Muscle of back (tissue), 11 donors: ENCODE results near the gene DYSF. TPM values are rescaled to one million over a fixed set of nuclear protein-coding genes. Genes with fewer than 3 reads are reported as not detected.
A peak's percentile ranks its signal among the peaks of the same experiment; 100 is the strongest.

Source experiments
- DNase-seq, 3 donors: peaks; one replicate each; pipeline versions ENCODE4 v3.0.0 to v3.0.0-alpha.2; 2013
- polyA plus RNA-seq, 10 donors: library from polyadenylated mRNA; unstranded; fragments of 120-200 nt; gene quantifications; one replicate each; pipeline ENCODE4 v1.2.1, GENCODE V29; 2013; ENCODE audit not compliant: insufficient read length in 10 of 10

DYSF gene
- polyA plus RNA-seq, 10 donors = 75.3 to 143 (median 114) TPM

DNA sequence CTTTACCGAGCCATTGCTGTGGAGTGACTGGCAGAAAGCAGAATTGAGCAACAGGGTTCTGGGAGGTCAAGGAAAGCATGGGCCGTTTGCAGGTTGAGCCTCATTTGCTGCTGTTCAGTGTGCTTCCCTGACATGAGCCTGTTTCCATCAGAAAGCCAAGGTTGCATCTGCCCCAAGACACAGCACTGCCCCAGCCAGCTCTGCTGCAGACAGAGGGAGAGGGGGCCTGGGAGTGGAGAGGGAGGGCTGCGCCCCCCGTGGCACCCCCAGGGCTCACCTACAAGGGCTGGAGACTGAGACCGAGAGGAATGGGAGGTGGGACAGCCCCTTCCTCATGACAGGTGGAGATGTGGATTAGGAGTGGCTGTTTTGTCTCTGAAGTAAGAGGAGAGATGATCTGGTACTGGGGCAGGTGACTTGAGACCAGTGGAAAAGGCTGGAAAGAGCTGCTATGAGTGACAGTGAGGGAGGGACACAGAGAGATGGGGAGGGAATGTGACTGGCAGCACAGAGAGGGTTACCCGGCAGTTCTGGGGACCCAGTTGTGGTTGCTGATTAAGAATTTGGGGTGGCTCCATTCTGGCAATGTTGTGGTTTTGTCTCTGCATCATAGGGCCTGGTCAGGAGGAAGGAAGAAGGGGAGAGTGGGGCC is 218.0 kb downstream of the DYSF start:
- DNase-seq = no peak

DNA sequence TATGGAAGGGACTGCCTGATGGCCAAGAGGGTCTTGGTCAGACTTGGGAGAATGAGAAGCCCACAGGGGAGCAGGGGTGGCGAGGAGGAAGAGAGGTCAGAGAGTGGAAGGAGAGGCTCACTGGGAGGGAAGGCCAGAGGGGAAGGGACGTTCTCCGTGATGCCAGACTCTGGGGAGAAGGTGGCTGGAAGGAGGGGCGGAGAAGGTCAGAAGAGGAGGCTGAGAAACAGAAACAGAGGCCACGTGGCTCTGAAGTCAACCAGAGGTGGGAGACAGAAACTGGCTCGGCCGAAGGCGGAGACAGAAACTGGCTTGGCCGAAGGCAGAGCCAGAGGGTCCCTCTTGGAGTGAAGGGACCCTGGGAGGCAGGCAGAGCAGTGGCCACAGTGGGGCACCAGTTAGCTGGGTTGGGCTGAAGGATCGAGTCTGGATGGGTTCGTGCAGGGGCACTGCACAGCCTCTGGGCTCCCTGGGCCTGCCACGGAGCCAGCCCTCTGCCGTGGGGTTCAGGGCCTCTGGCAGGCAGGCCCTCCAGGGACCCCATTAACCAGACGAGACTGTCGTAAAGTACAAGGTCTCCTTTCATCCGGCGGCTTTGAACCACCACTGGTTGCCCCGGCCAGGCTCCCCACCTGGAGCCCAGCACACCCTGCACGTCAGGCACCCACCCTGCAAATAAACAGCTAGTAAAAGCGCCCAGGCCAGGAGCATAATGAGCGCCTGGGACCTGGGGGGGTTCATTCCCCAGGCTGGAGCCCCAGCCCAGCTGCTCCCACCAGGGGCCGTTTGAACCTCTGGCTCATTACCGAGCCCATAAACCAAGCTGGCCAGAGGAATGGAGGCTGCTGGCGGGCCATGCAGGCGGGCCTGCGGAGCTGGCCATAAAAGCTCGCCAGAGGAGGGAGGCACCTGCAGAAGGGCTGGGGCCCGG is 218.8 kb downstream of the DYSF start:
- DNase-seq = no peak

GRCh38 chr2:71672826-71673795 is 219.8 kb downstream of the DYSF start:
- DNase-seq = no peak

- DNase-seq = no peak
Measured at GRCh38 chr2:71674158-71674851, 220.9 kb downstream of the DYSF start.

- DNase-seq = no peak
Measured at GRCh38 chr2:71675296-71675695, 221.9 kb downstream of the DYSF start.

DNA sequence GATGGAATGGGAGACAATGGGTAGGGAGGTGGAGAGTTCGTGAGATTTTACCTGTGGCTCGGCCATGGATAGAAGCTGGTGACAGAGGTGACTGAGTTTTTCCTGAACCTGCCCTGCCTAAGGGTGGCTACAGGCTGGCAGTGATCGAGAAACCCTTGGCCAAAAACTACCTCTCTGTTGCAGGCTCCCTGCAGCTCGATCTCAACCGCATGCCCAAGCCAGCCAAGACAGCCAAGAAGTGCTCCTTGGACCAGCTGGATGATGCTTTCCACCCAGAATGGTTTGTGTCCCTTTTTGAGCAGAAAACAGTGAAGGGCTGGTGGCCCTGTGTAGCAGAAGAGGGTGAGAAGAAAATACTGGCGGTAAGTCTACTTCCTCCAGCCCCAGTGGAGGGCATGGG is 225.5 kb downstream of the DYSF start:
- no peak for DNase-seq

DNA sequence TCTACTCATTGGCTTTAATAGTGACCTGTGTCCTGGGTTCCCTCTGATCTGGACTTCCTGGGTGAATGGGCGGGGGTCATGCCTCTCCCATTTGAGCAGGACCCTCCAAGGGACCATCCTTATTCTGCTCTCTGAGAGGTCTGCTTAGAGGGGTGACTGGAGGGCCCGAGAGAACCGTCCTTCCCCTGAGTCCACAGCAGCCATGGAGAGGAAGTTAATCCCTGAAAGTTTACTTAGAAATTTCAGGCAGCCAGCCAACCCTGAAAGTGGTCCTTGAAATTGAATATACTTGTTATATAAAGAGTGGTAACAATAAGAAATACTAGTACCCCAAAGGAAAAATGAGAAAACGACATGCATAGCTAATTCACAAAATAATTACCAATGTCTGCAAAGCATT is 226.1 kb downstream of the DYSF start:
- no peak for DNase-seq

- DNase-seq = no peak
Measured at GRCh38 chr2:71680925-71681324, 227.6 kb downstream of the DYSF start.

DNA sequence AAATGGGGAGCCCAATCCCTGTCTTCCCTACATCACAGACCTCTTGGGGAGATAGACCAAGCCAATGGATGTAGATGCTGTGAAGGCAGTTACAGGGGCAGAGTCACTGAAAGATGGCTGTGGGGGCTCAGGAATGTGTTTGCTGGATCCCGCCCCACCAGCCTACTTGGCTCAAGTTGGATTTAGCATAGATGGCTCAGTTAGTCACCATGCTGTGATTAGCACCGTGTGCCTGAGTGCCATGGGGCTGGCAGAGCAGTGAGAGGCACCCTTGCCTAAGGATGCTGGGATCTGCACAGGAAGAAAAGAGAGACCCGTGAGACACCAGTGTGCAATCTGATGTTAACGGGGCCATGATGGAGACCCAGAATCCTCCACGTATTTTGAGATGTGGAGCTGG is 228.3 kb downstream of the DYSF start:
- no peak for DNase-seq

GRCh38 chr2:71682341-71682740 is 229.0 kb downstream of the DYSF start:
- no peak for DNase-seq

GRCh38 chr2:71683070-71683469 is 229.7 kb downstream of the DYSF start:
- no peak for DNase-seq

- no peak for DNase-seq
Measured at GRCh38 chr2:71683666-71684065, 230.3 kb downstream of the DYSF start.

GRCh38 chr2:71684226-71685072 is 231.1 kb downstream of the DYSF start:
- no peak for DNase-seq

DNA sequence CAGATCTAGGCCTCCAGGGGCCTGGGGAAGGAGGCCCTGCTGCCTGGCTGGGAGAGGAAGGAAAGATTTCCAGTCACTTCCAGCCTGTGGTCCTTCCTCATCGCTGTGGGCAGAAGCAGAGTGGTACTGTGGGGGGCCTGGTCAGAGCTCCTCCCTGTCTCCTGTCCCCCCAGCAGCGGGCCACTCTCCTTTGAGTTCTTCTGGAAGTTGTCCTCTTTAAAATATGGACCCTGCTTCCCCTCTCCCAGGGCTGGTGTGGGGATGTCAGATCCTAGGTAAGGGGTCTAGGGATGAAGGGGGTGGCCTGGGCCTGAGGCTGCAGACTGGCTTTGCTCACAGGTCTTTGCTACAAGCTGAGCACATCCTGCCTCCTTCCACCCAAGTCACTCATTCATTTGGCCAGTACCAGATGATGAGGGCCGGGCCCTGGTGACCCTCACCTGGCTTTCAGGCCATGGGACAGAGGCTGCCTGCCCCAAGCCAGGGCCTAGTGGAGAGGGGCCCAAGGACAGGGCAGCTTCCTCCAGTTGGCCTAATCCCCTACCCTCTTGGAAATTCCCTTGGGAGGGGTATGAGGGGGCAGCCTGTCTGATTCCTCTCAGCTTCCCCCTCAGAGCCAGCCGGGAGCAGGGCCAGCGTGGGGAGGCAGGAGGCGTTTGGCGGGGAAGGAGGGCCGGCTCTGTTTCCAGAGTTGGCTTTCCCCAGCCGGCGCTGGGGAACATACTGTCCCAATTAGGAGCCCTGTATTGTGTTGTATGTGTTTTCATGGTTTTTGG is 231.9 kb downstream of the DYSF start:
- peak in 2 of 3 donors; percentile 25 to 57 for DNase-seq

GRCh38 chr2:71685941-71686611 is 232.7 kb downstream of the DYSF start:
- DNase-seq = no peak

DNA sequence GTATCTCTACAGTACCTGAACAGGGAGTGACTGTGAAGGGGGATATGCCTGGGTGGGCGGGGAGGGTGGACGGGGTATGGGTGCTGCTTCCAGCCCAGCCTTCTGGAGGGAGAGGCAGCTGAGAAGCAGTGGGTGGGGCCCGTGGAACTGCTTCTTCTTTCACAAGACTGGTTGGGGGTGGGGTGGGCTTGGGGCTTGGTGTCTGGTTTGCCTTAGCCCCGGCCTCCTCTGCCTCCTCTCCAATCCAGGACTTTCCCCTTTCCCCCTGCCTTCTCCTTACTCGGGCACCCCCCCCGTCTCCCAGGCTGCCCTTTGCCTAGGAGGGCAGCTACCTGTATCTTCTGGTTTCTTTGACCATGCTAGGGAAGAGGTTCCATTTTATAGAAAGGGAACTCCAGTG is 233.4 kb downstream of the DYSF start:
- no peak for DNase-seq

DNA sequence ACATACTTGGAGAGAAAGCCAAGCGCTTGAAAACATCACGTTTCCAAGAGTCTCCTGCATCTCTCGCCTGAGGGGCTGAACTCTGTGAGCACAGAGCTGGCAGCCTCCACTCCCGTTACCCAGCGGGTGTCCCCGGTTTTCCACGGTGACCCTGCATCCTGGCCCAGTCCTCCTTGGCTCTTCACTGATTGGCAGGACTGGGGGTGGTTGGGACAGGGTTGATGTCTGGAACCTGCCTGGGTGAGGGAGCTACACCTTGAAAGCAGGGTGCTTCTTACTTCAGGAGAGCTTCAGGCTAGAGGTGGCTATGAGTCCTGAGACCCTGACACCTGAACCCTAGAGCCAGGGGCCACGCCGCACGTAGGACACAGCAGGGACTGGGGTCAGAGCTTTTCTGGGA is 234.1 kb downstream of the DYSF start:
- DNase-seq = no peak

DNA sequence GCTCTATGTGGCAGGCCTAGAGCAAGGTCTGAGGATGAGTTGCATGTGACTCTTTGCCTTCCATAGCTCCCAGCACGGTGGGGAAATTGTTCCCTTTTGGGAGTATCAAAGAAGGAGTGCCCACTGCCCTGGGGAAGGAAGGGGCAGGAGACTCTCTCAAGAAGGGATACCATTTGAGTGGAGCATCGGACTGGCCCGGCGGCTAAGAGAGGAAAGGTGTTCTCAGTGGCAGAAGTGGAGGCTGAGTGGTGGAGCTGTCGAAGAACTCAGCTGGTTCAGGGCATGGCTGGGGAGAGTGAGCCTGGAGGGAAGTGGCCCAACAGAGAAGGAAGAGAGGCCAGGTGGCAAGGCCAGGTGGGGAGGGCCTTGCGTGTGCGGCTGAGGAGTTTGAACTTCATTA is 235.2 kb downstream of the DYSF start:
- no peak for DNase-seq

DNA sequence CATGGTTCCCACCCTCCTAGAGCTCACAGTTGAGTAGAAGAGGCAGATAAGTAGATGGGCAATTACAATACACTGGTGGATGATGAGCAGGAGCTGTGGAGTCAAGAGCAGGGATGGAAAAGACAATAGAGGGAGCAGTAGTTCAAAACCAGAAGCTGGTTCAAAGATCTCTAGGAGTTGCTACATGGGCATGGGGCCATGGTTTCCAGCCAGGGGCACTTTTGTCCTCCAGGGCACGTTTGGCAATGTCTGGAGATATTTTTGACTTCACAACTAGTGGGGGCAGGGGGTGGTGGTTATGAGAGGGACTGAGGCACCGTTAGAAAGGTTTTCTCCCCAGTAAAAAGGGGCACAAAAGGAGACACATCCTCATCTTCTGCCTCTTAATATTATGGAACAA is 236.0 kb downstream of the DYSF start:
- no peak for DNase-seq
